Spleen (tissue), 7 donors: ENCODE data around the gene PARN.

Experiments
- POLR2A ChIP-seq, 3 donors: fragments of 450-650 bp; IDR thresholded peaks; one replicate each; pipeline ENCODE4 v1.5.1; 2017; ENCODE audit warnings: antibody characterized with exemption in 3 of 3, mild to moderate bottlenecking in 1 of 3
- POLR2AphosphoS5 ChIP-seq, 3 donors: sonication (generic); formaldehyde crosslinking; IDR thresholded peaks; one replicate each; pipeline ENCODE4 v1.5.1; 2017; ENCODE audit warnings: antibody characterized with exemption in 3 of 3
- TF ChIP-seq, protein P1 (sequence below), 11 experiments: fragments of 200-600 bp in 7 of 11; fragments of 450-650 bp in 4 of 11; sonication (generic) in 4 of 11; IDR thresholded peaks in 8 of 11; conservative IDR thresholded peaks in 3 of 11; 1 replicate in 7 of 11; 2 replicates in 4 of 11; pipeline versions ENCODE4 v1.4.0 to v1.8.0; 2016 to 2021; ENCODE audit warnings: antibody characterized with exemption in 11 of 11, inconsistent platforms in 4 of 11, mild to moderate bottlenecking in 1 of 11
- donor health status: DM: no; HTN: no; CAD: no; lungs with moderate emphysema.
- donor health status: DM: no; HTN: no; CAD: no.
- donor health status: DM: no; HTN: no; CAD: no.

- TF ChIP-seq POLR2A (IDR thresholded peaks at IDR 0.05) (no peak), POLR2AphosphoS5 (IDR thresholded peaks at IDR 0.05) (no peak)
- TF ChIP-seq, protein P1, sequence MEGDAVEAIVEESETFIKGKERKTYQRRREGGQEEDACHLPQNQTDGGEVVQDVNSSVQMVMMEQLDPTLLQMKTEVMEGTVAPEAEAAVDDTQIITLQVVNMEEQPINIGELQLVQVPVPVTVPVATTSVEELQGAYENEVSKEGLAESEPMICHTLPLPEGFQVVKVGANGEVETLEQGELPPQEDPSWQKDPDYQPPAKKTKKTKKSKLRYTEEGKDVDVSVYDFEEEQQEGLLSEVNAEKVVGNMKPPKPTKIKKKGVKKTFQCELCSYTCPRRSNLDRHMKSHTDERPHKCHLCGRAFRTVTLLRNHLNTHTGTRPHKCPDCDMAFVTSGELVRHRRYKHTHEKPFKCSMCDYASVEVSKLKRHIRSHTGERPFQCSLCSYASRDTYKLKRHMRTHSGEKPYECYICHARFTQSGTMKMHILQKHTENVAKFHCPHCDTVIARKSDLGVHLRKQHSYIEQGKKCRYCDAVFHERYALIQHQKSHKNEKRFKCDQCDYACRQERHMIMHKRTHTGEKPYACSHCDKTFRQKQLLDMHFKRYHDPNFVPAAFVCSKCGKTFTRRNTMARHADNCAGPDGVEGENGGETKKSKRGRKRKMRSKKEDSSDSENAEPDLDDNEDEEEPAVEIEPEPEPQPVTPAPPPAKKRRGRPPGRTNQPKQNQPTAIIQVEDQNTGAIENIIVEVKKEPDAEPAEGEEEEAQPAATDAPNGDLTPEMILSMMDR (IDR thresholded peaks at IDR 0.05 in 8 of 11, conservative IDR thresholded peaks at IDR 0.05 in 3 of 11) = no peak
These were observed 142.5 kb downstream of the PARN start for GRCh38 chr16:14487579-14487978.
